Measurements from ENCODE around the gene CELSR1.
A peak's percentile ranks its signal among the peaks of the same experiment; 100 is the strongest.

Gene CELSR1

DNA sequence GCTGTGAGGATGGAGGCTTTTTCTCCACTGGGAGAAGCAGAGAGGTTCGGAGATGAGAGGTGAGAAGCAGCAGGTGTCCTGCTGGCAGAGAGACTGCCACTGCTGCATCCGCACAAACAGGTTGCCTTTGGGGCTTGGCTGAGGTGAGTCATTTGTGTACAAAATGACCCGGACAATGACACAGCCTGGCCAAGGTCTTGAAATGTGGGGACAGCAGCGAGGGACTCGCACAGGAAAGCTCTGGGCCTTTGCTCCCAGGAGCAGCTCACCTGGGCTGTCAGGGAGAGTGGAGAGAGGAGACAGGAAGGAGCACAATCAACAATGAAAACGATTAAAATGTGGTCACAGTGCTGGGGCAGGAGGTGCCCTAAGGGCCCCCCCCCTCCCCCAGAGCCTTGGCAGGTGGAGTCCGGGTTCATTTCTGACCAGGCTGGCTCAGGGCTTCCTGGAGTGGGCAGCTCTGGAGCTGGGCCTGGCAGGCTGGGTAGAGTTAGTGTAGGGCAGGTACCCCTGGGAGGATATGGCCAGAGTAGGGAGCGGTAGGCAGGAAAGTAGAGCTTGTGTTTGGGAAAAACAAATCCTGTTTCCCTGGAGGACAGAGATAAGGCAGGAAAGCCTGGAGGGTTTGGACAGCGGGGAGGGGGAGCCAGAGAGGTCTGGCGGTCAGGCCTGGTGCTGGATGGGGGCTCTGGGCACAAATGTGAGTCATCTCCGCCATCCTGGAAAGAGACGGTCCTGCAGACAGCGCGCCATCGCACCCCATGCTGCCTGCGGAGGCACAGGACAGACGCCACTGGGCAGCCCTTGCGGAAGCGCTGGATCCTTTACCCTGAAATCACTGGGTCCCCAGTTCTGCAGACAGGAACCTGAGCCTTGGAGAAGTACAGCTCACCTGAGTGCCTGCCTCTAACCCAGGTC is 37.8 kb upstream of the CELSR1 start:
- no peak for DNase-seq

DNA sequence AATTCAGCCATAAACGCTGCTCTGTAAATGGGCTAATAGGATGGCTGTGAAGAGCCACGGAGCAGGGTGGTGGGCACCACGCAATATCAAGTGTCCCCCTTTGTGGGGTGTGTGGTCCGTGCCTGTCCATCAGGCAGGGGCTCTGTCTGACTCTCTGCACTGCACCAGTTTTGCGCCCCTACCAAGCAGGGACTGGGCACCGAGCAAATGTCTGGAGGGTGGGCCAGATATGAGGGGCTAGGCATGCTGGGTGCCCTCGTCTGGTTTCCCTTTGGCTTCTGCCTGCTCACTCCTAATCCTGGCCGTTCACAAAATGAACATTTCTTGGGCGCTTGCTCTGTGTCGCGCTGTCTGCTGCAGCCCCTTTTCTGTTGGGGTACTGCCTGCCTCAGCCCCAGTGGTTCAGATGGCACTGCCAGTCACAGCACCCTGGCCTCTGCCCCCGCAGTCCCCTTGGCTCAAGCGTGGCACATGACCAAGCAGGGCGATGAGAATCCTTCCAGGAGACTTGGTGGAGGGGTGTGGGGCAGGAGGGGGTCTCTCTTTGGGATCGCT is 37.1 kb upstream of the CELSR1 start:
- no peak for DNase-seq

DNA sequence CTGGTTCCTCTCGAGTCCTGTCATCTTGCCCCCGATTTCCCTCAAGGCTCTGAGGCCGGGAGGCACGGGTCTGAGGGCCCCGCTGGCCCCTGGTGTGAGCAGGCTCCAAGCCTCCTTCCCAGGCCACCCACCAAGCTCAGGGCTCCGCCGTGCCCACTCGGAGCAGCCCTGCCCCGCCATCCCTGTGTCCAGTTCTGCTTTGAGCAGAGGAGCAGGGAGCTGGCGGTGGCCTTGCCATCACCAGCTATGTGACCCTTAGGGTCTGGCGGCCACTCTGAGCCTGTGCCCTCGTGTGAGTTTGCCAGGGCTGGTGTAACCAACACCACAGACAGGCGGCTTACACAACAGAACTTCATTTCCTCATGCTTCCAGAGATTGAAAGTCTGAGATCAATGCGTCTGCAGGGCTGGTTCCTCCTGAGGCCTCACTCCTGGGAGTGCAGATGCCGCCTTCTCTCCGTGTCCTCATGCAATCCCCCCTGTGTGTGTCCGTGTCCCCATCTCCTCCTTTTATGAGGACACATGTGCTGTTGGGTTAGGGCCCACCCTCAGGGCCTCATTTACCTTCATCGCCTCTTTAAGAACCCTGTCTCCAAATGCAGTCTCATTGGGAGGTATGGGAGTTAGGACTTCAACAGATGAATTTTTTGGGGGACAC is 36.5 kb upstream of the CELSR1 start:
- no peak for DNase-seq

DNA sequence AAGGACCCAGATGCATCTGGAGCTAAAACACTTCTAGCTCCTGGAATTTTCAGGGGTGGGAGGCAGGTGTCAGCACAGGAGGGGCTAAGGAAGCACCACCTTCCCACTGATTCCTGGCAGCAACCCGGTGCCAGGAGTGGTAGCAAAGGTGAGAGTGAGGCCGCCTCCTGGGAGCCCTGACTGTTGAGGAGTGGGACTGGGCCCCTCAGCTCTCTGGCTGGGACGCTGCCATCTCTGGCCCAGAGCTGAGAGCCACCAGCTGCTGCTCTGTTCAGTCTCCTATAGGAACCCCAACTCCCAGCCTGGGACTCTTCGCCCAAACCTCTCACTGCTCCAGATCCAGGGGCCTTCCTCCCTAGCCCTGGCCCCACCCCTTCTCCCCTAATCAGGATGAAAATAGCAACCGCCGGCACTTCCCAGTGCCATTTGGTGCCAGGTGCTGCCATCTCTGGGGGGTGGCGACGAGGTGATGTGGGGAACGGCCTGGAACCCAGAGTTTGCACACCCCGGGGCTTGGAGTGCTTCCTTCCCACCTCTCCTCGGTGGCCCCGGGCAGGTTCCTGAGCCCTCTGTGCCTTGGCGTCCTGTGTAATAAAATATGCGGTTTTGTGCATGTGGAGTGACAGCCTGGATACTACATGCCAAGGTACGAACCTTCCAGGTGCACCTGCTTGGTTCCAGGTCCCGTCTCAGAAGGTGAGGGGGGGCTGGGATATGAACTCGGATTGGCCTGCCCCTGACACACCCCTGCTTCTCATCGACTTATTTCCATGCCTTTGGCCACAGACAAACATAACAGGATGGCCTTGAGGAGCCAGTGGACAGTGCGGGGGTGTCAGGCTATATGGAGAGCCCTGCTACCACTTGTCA is 35.7 kb upstream of the CELSR1 start:
- no peak for DNase-seq

DNA sequence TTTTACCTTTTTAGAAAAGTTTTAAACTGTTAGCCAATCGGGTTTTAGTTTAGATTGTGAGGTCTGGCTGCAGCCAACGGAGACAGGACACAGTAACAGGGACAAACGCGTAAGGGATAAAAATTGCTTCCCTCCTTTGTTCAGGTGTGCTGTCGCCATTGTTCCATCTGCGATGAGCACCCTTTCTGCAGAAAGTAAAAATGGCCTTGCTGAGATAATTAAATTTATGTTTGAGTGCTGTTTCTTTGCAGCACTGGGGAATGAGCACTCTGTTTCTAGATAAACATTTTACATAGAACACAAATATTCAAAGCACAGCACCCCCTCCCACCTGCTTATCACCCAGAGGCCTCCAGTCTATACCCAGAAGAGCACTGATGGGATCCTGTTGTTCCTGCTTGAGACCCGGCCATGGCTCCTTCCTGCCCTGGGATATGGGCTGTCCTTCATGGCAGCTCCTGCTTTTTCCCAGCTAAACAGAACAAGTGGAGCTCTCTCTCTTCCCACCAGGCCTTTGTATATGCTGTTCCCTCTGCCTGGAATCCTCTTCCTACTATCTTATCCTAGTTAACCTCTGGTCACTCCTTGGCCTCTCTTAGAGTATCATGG is 34.3 kb upstream of the CELSR1 start:
- DNase-seq, result no peak

DNA sequence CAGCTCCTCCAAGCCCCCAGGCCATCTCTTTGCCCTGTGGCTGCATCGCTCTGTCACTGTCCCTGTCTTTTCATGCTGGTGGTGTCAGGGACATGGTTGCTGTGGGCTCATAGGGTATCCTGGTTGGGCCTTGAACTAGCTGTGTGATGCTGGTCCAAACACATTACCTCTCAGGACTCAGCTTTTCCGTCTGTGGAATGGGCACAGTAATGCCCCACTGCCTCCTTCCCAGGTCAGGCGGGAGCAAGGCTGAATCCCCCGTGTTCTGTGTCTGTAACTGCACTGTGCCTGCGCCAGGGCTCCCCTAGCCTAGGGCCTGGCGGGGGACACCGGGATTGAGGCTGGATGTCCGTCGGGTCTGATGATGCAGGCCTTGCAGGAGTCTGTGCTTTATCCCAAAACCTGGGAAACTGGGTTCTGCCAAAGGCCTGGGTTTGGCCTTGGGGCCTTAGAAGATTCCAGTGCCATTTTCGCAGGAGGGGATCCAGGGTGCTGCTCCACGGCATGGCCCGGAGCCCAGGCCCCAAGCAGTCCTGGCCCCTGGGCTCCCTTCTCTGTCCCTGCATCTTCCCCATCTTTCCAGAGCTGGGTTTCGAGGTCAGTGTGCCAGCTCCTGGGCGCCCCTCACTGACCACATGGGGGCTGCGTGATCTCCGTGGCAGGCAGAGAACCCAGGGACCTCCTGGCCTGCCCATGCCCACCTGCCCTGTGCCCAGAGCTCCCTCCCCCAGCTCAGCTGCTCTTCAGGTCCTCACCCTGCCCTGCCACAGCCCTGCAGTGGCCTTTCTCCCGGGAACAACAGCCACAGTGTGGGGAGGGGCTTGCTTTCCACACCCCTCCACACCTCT is 32.7 kb upstream of the CELSR1 start:
- DNase-seq, result no peak

DNA sequence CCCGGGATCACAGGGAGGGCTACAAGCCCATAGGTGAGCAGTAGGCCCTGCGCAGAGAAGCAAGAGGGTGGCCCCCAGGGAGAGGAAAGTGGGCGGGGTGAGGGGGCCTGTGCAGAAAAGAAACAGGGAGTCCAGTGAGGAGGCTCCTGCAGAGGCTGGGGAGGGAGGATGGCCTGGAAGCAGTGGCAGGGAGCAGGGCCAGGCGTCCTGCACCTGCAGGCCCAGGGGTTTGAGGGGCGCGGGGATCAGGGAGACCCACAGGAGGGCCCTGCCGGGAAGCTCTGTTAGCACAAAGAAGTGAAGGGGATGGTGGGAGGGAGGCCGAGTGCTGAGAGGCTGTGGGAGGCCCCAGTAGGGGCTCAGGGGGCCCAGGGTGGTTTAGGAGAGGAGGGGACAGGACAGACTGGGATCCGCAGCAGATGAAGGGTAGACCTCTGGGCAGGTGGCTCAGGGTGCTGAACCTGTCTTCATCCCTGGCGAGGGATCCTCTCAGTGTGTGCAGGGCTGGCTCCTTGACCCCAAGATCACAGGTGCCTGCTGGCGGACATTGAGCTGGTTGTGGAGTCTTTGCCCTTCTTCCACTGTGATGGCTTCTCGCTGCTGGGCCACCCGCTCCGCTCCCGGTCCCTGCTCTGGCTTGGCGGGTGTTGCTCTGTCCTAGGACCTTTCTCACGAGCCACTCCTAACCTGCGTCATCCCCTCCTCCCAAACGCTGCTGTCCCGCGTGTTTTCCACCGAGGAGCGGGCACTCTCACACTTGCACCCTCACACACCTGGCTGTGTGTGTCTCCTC is 31.8 kb upstream of the CELSR1 start:
- DNase-seq, result no peak

DNA sequence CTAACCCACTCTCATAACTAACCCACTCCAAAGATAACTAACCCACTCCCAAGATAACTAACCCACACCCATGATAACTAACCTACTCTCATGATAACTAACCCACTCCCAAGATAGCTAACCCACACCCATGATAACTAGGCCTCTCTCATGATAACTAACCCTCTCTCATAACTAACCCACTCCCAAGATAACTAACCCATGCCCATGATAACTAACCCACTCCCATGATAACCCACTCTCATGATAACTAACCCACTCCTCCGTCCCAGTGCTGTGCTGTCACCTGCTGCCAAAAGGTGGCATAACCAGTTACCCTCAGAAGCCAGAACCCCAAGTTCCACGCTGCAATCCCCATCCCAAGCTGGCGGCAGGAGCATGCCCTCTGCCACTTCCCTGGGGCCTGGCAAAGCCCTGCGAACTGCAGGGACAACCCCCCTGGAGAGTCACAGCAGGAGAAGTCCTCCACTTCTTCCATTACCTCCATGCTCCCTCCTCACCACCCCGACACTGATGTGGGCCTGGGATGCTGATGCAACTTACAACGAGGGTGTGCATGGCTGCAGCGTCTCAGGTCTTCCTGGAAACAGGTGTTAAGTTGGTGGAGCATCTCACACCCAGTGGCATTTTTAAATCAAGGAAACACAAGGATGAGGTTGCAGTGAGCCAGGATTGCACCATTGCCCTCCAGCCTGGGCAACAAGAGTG is 30.8 kb upstream of the CELSR1 start:
- DNase-seq, result no peak

DNA sequence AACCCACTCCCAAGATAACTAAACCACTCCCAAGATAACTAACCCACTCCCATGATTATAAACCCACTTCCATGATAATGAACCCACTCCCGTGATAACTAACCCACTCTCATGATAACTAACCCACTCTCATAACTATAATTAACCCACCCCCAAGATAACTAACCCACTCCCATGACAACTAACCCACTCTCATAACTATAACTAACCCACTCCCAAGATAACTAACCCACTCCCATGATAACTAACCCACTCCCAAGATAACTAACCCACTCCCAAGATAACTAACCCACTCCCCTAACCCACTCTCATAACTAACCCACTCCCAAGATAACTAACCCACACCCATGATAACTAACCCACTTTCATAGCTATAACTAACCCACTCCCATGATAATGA is 30.1 kb upstream of the CELSR1 start:
- DNase-seq, result no peak

DNA sequence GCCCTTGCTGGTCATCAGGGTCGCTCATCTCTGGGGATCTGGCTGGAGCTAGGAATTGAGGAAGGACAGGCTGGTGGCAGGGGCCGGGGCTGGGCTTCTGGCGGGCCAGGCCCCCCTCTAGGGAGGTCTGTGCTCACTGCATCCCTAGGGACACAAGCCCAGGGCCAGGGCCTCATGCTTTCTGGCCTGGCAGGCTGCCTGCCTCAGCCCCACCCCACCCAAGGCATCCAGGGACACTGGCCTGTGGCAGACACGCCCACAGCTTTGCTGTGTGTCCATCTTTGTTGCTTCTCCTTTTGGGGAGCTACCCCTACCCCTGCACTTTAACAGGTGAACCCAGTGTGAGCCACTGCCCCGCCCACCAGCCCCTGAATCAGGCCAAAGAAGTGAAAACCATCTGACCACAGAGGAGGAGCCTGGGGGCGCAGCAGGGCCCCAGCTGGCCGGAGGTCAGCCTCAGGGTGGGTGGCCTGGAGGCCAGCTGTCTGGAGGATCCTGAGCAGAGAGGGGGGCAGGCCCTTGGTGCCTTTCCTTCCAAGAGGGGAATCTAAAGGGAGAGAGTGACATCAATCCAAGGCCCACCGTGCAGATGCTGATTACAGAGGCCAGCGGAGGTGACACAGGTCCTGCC is 26.8 kb upstream of the CELSR1 start:
- no peak for DNase-seq

DNA sequence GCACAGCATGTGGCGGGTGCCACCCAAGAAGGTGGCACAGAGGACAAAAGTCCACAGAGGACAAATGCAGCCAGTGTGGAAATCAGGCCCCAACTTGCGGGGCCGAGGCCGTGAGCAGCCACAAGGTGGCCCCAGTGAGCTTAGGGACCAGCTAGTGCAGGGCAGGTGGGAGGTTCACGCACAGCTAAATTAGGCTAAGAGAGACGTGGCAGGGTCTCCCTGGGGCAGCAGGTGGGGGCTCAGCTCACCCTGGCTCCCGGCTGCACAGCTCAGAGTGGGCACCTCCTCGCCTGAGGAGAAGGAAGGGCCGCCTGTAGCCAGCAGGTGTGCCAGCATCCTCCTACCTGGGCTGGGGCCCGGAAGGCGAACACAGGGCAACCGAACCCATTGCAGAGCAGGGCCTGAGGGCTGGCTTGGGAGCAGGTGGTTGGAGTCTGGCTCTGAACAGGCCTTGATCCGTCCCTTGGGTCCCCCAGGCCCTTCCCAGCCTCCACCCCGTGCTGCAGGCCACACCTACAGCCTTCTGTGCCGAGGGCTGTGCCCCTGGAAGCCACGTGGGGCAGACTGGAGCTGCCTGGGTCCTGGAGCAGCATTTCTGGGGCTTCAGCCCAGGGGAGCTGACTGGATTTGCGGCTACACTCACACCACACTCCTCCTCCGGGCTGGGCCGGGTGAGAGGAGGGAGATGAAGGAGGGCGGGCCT is 26.1 kb upstream of the CELSR1 start:
- DNase-seq, result peak; percentile 69

DNA sequence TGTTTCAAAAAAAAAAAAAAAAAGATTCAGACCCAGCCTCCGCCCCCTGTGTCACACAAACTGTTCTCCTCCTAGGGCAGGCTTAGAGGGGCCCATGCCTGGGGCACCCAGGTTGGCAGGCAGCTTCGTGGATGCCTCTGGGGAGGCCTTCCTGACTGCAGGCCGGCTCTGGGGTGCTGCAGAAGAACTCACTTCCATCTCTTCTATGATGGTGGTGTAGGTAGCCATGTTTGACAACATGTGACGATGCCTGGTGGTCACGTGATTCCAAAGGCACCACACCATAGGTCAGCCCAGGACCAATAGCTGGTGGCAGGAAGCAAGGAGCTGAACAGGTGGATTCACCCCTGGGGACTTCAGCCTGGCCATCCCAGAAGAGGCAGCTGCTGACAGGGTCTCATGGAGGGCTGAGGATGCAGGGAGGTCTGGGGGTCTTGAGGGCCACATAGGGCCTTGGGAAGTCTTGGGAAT is 24.1 kb upstream of the CELSR1 start:
- no peak for DNase-seq

DNA sequence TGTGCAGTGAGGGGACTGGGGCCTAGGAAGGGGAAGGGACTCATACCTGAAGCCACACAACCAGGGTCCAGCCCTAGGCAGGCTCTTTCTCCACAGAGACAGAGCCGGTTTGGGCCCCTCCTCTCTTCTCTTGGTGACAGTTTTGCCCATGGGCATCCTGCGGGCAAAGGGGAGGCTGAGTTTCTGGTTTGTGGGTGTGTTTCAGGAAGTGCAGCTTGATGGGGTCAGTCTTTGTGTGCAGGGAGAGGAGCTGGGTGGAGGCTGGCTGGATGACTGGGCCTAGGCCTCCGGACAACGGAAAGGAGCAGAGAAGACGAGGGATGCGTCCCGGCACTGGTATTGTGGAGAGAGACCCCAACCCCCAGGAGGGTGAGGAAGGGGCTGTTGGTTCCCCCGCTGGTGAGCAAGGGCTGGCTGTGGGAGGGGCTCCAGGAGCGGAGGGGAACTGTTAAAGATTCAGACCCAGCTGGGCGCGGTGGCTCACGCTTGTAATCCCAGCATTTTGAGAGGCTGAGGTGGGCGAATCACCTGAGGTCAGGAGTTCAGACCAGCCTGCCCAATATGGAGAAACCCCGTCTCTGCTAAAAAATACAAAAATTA is 23.4 kb upstream of the CELSR1 start:
- DNase-seq, result no peak

DNA sequence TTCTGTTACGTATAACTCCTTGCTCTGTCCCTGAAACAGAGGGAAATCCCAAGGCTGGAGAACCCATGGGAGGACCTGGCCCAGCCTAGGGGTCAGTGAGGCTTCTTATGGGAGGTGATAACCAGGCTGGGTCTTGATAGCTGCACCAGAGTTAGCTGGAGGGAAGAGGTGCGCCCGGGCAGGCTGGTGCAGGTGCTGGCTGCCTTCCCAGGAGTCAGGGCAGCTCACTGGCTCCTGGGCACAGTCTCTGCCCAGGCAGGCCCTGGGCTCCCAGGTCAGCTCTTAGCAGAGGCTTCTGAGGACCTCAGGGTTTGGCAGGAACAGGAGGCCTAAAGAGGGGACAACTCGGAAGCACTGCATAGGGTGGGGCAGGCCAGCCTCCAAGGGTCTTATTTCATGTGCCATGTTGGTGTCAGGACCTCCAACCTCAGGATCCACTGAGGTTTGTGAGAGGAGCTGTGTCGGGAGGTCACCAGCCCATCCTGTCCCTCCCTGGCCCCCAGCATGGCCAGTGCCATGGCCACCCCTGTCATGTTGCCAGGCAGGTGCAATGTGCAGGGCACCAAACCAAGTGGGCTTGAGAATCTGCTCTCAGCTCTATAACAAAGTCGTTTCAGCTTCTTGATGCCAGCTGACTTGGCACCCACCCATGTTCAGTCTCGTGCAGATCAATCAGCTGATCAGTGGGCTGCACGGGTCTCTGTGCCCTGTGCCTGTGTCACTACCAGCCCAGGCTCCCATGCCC is 20.5 kb upstream of the CELSR1 start:
- DNase-seq, result no peak

DNA sequence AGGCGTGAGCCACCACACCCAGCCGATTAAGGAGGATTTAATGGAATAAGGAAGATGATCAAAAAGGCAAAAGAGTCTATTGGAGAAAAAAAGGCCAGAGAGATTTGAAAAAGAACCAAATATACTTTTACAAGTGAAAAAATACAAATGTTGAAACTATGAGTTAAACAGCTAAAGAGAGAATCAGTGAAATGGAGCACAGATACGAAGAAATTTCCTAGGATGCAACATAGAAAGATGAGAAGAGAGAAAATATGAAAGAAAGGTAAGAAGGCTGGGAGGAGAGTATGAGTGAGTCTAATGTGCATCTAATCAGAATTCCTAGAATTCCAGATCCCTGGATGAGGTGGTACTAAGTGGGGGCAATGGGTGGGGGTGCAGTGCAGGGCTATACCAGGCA is 19.4 kb upstream of the CELSR1 start:
- no peak for DNase-seq

DNA sequence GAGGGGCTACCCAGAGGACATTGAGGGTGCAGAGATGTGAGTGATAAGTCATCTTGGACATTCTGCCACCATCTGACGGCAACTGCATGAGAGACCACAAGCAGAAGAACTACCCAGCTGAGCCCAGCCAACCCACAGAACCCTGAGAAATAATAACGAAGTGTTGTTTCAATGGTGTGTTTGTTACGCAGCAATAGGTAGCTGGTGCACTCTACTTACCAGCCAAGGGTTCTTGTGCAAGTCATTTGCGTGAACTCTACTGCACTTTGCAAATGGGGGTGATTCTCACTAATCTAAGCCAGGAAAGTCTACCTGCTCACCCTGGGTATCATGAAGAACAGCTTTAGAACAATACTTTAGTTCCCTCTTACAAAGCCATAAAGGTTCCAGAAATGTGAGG is 15.8 kb upstream of the CELSR1 start:
- no peak for DNase-seq

DNA sequence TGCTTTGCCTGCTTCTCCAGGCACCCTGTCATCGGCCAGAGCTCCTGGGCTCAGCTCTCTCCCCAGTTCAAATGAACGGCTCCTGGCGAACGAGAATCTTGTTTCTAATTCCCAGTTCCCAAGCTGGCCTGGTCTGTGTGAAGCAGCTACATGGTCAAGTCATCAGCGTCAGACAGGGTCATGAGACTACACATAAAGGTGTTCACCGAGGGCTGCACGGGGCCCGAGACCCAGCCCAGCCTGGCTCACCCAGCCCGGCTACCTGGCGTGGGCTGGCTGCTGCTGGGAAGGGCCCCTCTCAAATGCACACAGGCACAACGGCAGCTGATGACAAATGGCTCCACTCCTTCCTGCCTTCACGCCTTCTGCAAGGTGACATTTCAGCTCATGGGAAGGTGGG is 14.6 kb upstream of the CELSR1 start:
- no peak for DNase-seq

DNA sequence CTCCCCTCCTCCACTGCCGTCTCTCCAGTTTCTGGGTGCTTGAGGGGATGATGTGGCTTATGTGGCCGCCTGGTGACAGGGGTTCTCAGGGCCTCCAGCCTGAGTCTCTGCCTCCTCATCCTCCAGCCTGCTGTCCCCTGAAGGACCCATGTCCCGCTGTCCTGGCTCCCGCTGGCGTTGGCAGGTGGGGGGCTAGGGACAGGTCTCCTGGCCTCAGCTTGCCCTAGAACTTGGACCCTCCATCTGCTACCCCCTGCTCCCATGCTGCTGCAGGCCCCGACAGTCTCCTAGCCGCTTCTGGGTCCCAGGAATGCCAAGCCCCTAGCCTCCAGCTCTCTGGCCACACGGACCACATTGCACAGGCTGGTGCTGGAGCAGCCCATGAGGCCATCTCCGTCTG is 13.9 kb upstream of the CELSR1 start:
- no peak for DNase-seq
